ENCODE data around the gene IGLL1. TPM values are rescaled to one million over a fixed set of nuclear protein-coding genes. Genes with fewer than 3 reads are reported as not detected.
"Not testable (repeated sequence)": the region's sequence is repeated elsewhere in the genome, so short reads cannot be mapped to it uniquely, and the experiment has no call there.

The IGLL1 gene
- total and polyA plus RNA-seq, 4 donors: 0.28 to 1.1 (median 0.33) TPM; not detected in 1

DNA sequence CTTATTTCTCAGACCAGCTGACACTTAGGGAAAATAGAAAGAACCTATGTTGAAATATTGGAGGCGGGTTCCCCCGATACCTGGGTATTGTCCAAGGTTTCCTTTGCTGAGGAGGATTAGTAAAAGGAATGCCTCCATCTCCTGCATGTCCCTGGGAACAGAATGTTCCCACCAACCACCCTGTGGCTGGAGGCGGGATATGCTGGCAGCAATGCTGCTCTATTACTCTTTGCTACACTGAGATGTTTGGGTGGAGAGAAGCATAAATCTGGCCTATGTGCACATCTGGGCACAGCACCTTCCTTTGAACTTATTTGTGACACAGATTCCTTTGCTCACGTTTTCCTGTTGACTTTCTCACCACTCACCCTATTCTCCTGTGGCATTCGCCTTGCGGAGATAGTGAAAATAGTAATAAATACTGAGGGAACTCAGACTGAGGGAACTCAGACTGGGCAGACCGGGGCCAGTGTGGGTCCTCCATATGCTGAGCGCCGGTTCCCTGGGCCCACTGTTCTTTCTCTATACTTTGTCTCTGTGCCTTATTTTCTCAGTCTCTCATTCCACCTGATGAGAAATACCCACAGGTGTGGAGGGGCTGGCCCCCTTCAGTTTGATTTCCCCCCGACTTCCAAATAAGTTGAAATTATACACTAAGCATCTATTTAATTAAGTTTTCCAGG, 32.1 kb downstream of the IGLL1 start:
- no peaks in the 10 kb centered on the region for H3K9me3 ChIP-seq (ENCODE audit: control insufficient read depth, insufficient read depth, low read length)
- no peak overlapping the region for H3K27ac ChIP-seq (ENCODE audit: low read depth, low read length)
- H3K36me3 ChIP-seq (ENCODE audit: control insufficient read depth, insufficient read depth, low read length): no peaks in the 10 kb centered on the region
- no peaks in the 10 kb centered on the region for H3K27me3 ChIP-seq (ENCODE audit: control insufficient read depth, insufficient read depth, low read length)
- WGBS (ENCODE audit: insufficient coverage): 100% methylated on average over 3 of the region's 10 CpGs
- no peaks in the 10 kb centered on the region for H3K4me1 ChIP-seq (ENCODE audit: control insufficient read depth, insufficient read depth, low read length)
- H3K4me3 ChIP-seq (ENCODE audit: low read depth, low read length): no peak overlapping the region
- DNase-seq (ENCODE audit: low read depth in 4 of 6, low spot score in 6 of 6): no peak

DNA sequence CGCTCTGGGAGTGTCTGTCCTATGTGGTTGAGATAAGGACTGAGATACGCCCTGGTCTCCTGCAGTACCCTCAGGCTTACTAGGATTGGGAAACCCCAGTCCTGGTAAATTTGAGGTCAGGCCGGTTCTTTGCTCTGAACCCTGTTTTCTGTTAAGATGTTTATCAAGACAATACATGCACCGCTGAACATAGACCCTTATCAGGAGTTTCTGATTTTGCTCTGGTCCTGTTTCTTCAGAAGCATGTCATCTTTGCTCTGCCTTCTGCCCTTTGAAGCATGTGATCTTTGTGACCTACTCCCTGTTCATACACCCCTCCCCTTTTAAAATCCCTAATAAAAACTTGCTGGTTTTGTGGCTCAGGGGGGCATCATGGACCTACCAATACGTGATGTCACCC, 32.7 kb downstream of the IGLL1 start:
- DNase-seq (ENCODE audit: low read depth in 4 of 6, low spot score in 6 of 6); H3K36me3 ChIP-seq (ENCODE audit: control insufficient read depth, insufficient read depth, low read length); H3K27ac ChIP-seq (ENCODE audit: low read depth, low read length); H3K4me1 ChIP-seq (ENCODE audit: control insufficient read depth, insufficient read depth, low read length); H3K9me3 ChIP-seq (ENCODE audit: control insufficient read depth, insufficient read depth, low read length); H3K4me3 ChIP-seq (ENCODE audit: low read depth, low read length); H3K27me3 ChIP-seq (ENCODE audit: control insufficient read depth, insufficient read depth, low read length): not testable (repeated sequence)
- WGBS (ENCODE audit: insufficient coverage): 96% methylated on average over 3 of the region's 5 CpGs

DNA sequence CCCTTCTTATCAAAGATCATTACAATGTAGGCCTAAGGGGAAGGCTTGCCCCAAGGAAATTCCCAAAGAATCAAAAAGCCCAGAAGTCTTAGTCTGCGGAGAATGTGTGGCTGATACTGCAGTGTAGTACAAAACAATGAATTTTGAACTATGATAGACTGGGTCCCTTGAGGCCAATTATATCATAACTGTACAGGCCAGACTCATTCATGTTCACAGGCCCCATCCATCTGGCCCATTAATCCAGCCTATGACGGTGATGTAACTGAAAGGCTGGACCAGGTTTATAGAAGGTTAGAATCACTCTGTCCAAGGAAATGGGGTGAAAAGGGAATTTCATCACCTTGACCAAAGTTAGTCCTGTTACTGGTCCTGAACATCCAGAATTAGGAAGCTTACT, 35.2 kb downstream of the IGLL1 start:
- Histone ChIP-seq H3K27ac (ENCODE audit: low read depth, low read length) (no peak overlapping the region), H3K4me3 (ENCODE audit: low read depth, low read length) (no peak overlapping the region), H3K36me3 (ENCODE audit: control insufficient read depth, insufficient read depth, low read length) (no peaks in the 10 kb centered on the region), H3K9me3 (ENCODE audit: control insufficient read depth, insufficient read depth, low read length) (no peaks in the 10 kb centered on the region), H3K27me3 (ENCODE audit: control insufficient read depth, insufficient read depth, low read length) (no peaks in the 10 kb centered on the region), H3K4me1 (ENCODE audit: control insufficient read depth, insufficient read depth, low read length) (peaks cover 3% of the 10 kb centered on the region)
- no peak for DNase-seq (ENCODE audit: low read depth in 4 of 6, low spot score in 6 of 6)
- WGBS (ENCODE audit: insufficient coverage): 100% methylated on average over 1 of the region's 2 CpGs

DNA sequence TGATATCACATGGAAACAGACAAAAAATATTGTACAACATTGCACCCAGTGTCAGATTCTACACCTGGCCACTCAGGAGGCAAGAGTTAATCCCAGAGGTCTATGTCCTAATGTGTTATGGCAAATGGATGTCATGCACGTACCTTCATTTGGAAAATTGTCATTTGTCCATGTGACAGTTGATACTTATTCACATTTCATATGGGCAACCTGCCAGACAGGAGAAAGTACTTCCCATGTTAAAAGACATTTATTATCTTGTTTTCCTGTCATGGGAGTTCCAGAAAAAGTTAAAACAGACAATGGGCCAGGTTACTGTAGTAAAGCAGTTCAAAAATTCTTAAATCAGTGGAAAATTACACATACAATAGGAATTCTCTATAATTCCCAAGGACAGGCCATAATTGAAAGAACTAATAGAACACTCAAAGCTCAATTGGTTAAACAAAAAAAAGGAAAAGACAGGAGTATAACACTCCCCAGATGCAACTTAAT, 36.5 kb downstream of the IGLL1 start:
- DNase-seq (ENCODE audit: low read depth in 4 of 6, low spot score in 6 of 6); H3K9me3 ChIP-seq (ENCODE audit: control insufficient read depth, insufficient read depth, low read length); H3K36me3 ChIP-seq (ENCODE audit: control insufficient read depth, insufficient read depth, low read length); H3K4me3 ChIP-seq (ENCODE audit: low read depth, low read length); H3K27me3 ChIP-seq (ENCODE audit: control insufficient read depth, insufficient read depth, low read length); H3K27ac ChIP-seq (ENCODE audit: low read depth, low read length): not testable (repeated sequence)
- H3K4me1 ChIP-seq (ENCODE audit: control insufficient read depth, insufficient read depth, low read length): peaks cover 11% of the 10 kb centered on the region
- no CpG with 5 or more reads among the region's 1 CpG for WGBS (ENCODE audit: insufficient coverage)

DNA sequence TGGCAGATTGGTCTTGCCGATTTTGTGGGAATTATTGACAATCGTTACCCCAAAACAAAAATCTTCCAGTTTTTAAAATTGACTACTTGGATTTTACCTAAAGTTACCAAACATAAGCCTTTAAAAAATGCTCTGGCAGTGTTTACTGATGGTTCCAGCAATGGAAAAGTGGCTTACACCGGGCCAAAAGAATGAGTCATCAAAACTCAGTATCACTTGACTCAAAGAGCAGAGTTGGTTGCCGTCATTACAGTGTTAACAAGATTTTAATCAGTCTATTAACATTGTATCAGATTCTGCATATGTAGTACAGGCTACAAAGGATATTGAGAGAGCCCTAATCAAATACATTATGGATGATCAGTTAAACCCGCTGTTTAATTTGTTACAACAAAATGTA, 37.2 kb downstream of the IGLL1 start:
- DNase-seq (ENCODE audit: low read depth in 4 of 6, low spot score in 6 of 6): no peak
- H3K27ac ChIP-seq (ENCODE audit: low read depth, low read length): no peak overlapping the region
- peaks cover 15% of the 10 kb centered on the region for H3K4me1 ChIP-seq (ENCODE audit: control insufficient read depth, insufficient read depth, low read length)
- no peaks in the 10 kb centered on the region for H3K27me3 ChIP-seq (ENCODE audit: control insufficient read depth, insufficient read depth, low read length)
- H3K36me3 ChIP-seq (ENCODE audit: control insufficient read depth, insufficient read depth, low read length): no peaks in the 10 kb centered on the region
- no peak overlapping the region for H3K4me3 ChIP-seq (ENCODE audit: low read depth, low read length)
- H3K9me3 ChIP-seq (ENCODE audit: control insufficient read depth, insufficient read depth, low read length): no peaks in the 10 kb centered on the region
- WGBS (ENCODE audit: insufficient coverage): 100% methylated on average over 1 of the region's 5 CpGs

DNA sequence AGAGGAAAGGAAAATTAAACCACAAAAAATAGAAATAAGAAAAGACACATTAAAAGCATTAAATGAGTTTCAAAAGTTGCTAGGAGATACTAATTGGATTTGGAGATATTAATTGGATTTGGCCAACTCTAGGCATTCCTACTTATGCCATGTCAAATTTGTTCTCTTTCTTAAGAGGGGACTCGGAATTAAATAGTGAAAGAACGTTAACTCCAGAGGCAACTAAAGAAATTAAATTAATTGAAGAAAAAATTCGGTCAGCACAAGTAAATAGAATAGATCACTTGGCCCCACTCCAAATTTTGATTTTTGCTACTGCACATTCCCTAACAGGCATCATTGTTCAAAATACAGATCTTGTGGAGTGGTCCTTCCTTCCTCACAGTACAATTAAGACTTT, 37.7 kb downstream of the IGLL1 start:
- peaks cover 21% of the 10 kb centered on the region for H3K4me1 ChIP-seq (ENCODE audit: control insufficient read depth, insufficient read depth, low read length)
- not testable (repeated sequence) for H3K27me3 ChIP-seq (ENCODE audit: control insufficient read depth, insufficient read depth, low read length); H3K27ac ChIP-seq (ENCODE audit: low read depth, low read length); H3K9me3 ChIP-seq (ENCODE audit: control insufficient read depth, insufficient read depth, low read length); H3K36me3 ChIP-seq (ENCODE audit: control insufficient read depth, insufficient read depth, low read length); DNase-seq (ENCODE audit: low read depth in 4 of 6, low spot score in 6 of 6); H3K4me3 ChIP-seq (ENCODE audit: low read depth, low read length)
- no CpG with 5 or more reads among the region's 3 CpGs for WGBS (ENCODE audit: insufficient coverage)

DNA sequence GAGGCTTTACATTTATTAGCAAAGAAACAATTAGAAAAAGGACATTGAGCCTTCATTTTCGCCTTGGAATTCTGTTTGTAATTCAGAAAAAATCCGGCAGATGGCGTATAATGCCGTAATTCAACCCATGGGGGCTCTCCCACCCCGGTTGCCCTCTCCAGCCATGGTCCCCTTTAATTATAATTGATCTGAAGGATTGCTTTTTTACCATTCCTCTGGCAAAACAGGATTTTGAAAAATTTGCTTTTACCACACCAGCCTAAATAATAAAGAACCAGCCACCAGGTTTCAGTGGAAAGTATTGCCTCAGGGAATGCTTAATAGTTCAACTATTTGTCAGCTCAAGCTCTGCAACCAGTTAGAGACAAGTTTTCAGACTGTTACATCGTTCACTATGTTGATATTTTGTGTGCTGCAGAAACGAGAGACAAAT, 38.2 kb downstream of the IGLL1 start:
- not testable (repeated sequence) for H3K36me3 ChIP-seq (ENCODE audit: control insufficient read depth, insufficient read depth, low read length); H3K4me3 ChIP-seq (ENCODE audit: low read depth, low read length); H3K27ac ChIP-seq (ENCODE audit: low read depth, low read length); H3K9me3 ChIP-seq (ENCODE audit: control insufficient read depth, insufficient read depth, low read length); H3K27me3 ChIP-seq (ENCODE audit: control insufficient read depth, insufficient read depth, low read length)
- DNase-seq (ENCODE audit: low read depth in 4 of 6, low spot score in 6 of 6): peak in 3 of 6 donors; percentile 38 to 86 (median 63)
- H3K4me1 ChIP-seq (ENCODE audit: control insufficient read depth, insufficient read depth, low read length): peaks cover 26% of the 10 kb centered on the region
- WGBS (ENCODE audit: insufficient coverage): no CpG with 5 or more reads among the region's 7 CpGs

DNA sequence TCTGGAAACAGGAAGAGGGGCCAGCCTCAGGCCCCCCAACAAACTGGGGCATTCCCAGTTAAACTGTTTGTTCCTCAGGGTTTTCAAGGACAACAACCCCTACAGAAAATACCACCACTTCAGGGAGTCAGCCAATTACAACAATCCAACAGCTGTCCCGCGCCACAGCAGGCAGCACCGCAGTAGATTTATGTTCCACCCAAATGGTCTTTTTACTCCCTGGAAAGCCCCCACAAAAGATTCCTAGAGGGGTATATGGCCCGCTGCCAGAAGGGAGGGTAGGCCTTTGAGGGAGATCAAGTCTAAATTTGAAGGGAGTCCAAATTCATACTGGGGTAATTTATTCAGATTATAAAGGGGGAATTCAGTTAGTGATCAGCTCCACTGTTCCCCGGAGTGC, 39.3 kb downstream of the IGLL1 start:
- not testable (repeated sequence) for H3K9me3 ChIP-seq (ENCODE audit: control insufficient read depth, insufficient read depth, low read length); H3K27me3 ChIP-seq (ENCODE audit: control insufficient read depth, insufficient read depth, low read length); H3K36me3 ChIP-seq (ENCODE audit: control insufficient read depth, insufficient read depth, low read length); H3K27ac ChIP-seq (ENCODE audit: low read depth, low read length); H3K4me3 ChIP-seq (ENCODE audit: low read depth, low read length)
- DNase-seq (ENCODE audit: low read depth in 4 of 6, low spot score in 6 of 6): peak in 1 of 6 donors; percentile 91
- peaks cover 28% of the 10 kb centered on the region for H3K4me1 ChIP-seq (ENCODE audit: control insufficient read depth, insufficient read depth, low read length)
- no CpG with 5 or more reads among the region's 5 CpGs for WGBS (ENCODE audit: insufficient coverage)

DNA sequence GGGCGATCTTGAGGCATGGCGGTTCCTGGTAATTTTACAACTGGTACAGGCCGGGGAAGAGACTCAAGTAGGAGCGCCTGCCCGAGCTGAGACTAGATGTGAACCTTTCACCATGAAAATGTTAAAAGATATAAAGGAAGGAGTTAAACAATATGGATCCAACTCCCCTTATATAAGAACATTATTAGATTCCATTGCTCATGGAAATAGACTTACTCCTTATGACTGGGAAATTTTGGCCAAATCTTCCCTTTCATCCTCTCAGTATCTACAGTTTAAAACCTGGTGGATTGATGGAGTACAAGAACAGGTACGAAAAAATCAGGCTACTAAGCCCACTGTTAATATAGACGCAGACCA, 40.3 kb downstream of the IGLL1 start:
- H3K27ac ChIP-seq (ENCODE audit: low read depth, low read length); H3K36me3 ChIP-seq (ENCODE audit: control insufficient read depth, insufficient read depth, low read length); H3K27me3 ChIP-seq (ENCODE audit: control insufficient read depth, insufficient read depth, low read length); H3K9me3 ChIP-seq (ENCODE audit: control insufficient read depth, insufficient read depth, low read length); H3K4me3 ChIP-seq (ENCODE audit: low read depth, low read length); DNase-seq (ENCODE audit: low read depth in 4 of 6, low spot score in 6 of 6): not testable (repeated sequence)
- peaks cover 34% of the 10 kb centered on the region for H3K4me1 ChIP-seq (ENCODE audit: control insufficient read depth, insufficient read depth, low read length)
- WGBS (ENCODE audit: insufficient coverage): no CpG with 5 or more reads among the region's 7 CpGs

DNA sequence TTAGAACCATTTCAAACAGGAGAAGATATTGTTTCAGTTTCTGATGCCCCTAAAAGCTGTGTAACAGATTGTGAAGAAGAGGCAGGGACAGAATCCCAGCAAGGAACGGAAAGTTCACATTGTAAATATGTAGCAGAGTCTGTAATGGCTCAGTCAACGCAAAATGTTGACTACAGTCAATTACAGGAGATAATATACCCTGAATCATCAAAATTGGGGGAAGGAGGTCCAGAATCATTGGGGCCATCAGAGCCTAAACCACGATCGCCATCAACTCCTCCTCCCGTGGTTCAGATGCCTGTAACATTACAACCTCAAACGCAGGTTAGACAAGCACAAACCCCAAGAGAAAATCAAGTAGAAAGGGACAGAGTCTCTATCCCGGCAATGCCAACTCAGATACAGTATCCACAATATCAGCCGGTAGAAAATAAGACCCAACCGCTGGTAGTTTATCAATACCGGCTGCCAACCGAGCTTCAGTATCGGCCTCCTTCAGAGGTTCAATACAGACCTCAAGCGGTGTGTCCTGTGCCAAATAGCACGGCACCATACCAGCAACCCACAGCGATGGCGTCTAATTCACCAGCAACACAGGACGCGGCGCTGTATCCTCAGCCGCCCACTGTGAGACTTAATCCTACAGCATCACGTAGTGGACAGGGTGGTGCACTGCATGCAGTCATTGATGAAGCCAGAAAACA, 40.8 kb downstream of the IGLL1 start:
- H3K9me3 ChIP-seq (ENCODE audit: control insufficient read depth, insufficient read depth, low read length): no peaks in the 10 kb centered on the region
- DNase-seq (ENCODE audit: low read depth in 4 of 6, low spot score in 6 of 6): peak in 4 of 6 donors; percentile 60 to 96 (median 84)
- no peak overlapping the region for H3K27ac ChIP-seq (ENCODE audit: low read depth, low read length)
- 28% methylated on average over 17 of the region's 21 CpGs for WGBS (ENCODE audit: insufficient coverage)
- H3K27me3 ChIP-seq (ENCODE audit: control insufficient read depth, insufficient read depth, low read length): no peaks in the 10 kb centered on the region
- no peaks in the 10 kb centered on the region for H3K36me3 ChIP-seq (ENCODE audit: control insufficient read depth, insufficient read depth, low read length)
- peaks cover 39% of the 10 kb centered on the region for H3K4me1 ChIP-seq (ENCODE audit: control insufficient read depth, insufficient read depth, low read length)
- no peak overlapping the region for H3K4me3 ChIP-seq (ENCODE audit: low read depth, low read length)
